ENCODE results near the gene GABARAP.

DNA sequence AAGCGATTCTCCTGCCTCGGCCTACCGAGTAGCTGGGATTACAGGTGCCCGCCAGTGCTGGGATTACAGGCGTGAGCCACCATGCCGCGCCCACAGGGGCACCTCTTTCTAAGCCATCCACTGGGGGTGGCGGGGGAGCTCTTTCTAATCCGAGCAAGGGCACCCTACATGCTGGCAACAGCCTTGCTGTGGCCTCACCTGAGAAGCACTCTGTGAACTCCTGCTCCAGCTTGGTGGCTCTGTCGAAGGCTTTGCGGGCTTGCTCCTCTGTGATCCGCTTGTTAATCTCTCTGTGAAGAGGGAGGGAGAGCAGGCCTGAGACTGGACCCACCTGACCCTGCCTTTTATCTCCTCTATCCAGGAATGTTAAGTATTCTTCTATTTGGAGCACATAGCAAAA is 51.2 kb downstream of the GABARAP start:
- TF ChIP-seq, protein P1, sequence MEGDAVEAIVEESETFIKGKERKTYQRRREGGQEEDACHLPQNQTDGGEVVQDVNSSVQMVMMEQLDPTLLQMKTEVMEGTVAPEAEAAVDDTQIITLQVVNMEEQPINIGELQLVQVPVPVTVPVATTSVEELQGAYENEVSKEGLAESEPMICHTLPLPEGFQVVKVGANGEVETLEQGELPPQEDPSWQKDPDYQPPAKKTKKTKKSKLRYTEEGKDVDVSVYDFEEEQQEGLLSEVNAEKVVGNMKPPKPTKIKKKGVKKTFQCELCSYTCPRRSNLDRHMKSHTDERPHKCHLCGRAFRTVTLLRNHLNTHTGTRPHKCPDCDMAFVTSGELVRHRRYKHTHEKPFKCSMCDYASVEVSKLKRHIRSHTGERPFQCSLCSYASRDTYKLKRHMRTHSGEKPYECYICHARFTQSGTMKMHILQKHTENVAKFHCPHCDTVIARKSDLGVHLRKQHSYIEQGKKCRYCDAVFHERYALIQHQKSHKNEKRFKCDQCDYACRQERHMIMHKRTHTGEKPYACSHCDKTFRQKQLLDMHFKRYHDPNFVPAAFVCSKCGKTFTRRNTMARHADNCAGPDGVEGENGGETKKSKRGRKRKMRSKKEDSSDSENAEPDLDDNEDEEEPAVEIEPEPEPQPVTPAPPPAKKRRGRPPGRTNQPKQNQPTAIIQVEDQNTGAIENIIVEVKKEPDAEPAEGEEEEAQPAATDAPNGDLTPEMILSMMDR (conservative IDR thresholded peaks at IDR 0.05 in 1 of 2, IDR thresholded peaks at IDR 0.05 in 1 of 2; ENCODE audit: low read depth in 1 of 2, low read length in 2 of 2) = no peak
- no peak for TF ChIP-seq EZH2 (IDR thresholded peaks at IDR 0.05; ENCODE audit: low read length, missing control alignments)

Data from fibroblast of lung (primary cell).